Cardiac muscle cell (in vitro differentiated cells and primary cell): ENCODE data around the gene S100A8. TPM values are rescaled to one million over a fixed set of nuclear protein-coding genes. Genes with fewer than 3 reads are reported as not detected.
A peak's percentile ranks its signal among the peaks of the same experiment; 100 is the strongest.

ENCODE experiments used
- DNase-seq, 2 donors: peaks; one replicate each; pipeline versions ENCODE4 v3.0.0 to v3.0.0-alpha.2; 2010 to 2017; ENCODE audit warnings: low read depth in 1 of 2, low spot score in 1 of 2
- H3K27ac ChIP-seq: fragments of 200-600 bp; sonication (generic); 2 replicates; pipeline ENCODE4 v1.5.1; 2016
- H3K27me3 ChIP-seq: fragments of 200-600 bp; sonication (generic); 2 replicates; pipeline ENCODE4 v1.6.0; 2016; ENCODE audit warnings: control low read depth
- H3K36me3 ChIP-seq: fragments of 200-600 bp; sonication (generic); 2 replicates; pipeline ENCODE4 v1.5.1; 2016; ENCODE audit warnings: control low read depth
- H3K4me1 ChIP-seq: fragments of 200-600 bp; sonication (generic); 2 replicates; pipeline ENCODE4 v1.8.1; 2017; ENCODE audit warnings: low read depth, mild to moderate bottlenecking, mixed run types
- H3K4me3 ChIP-seq: fragments of 200-600 bp; sonication (generic); 2 replicates; pipeline ENCODE4 v1.5.1; 2016; ENCODE audit warnings: mild to moderate bottlenecking
- H3K9me3 ChIP-seq: fragments of 200-600 bp; sonication (generic); 2 replicates; pipeline ENCODE4 v1.5.1; 2017; ENCODE audit warnings: low read depth, mild to moderate bottlenecking, control low read depth
- polyA plus RNA-seq: library from polyadenylated mRNA; unstranded; fragments of >200 nt; fragmentation: Nextera tagmentation; extraction: Ambion mirVana; gene quantifications from 2 replicates; pipeline ENCODE4 v1.2.1, GENCODE V29; 2016
- total RNA-seq: library from RNA; depleted of rRNA; stranded (reverse); fragments of >200 nt; gene quantifications from 2 replicates; pipeline ENCODE4 v1.2.3, GENCODE V29; 2016
- TF ChIP-seq, protein P1 (sequence below): IDR thresholded peaks from 2 replicates; pipeline ENCODE4 v1.5.1; 2012; ENCODE audit warnings: low read depth, mild to moderate bottlenecking, low read length

The S100A8 gene
- total and polyA plus RNA-seq, 2 experiments from 2014 or later, result 4.4 TPM; not detected in 1

DNA sequence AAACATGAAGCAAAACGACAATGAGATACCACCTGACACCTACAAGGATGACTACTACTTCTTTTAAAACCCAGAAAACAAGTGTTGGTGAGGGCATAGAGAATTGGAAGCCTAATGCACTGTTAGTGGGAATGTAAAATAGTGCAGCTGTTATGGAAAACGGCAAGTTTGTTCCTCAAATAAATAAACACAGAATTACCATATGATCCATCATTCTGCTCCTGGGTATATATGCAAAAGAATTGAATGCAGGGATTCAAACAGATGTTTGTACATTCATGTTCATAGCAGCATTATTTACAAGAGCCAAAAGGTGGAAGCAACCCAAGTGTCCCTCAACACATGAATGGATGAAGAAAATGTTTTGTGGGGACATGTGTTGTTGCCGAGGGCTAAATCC lies 1.4 kb upstream of the S100A8 start:
- Histone ChIP-seq H3K36me3 (no peaks in the 10 kb centered on the region), H3K4me1 (no peaks in the 10 kb centered on the region), H3K27ac (no peak overlapping the region), H3K27me3 (peaks cover 3% of the 10 kb centered on the region), H3K9me3 (no peaks in the 10 kb centered on the region), H3K4me3 (no peak overlapping the region)
- TF ChIP-seq, protein P1, sequence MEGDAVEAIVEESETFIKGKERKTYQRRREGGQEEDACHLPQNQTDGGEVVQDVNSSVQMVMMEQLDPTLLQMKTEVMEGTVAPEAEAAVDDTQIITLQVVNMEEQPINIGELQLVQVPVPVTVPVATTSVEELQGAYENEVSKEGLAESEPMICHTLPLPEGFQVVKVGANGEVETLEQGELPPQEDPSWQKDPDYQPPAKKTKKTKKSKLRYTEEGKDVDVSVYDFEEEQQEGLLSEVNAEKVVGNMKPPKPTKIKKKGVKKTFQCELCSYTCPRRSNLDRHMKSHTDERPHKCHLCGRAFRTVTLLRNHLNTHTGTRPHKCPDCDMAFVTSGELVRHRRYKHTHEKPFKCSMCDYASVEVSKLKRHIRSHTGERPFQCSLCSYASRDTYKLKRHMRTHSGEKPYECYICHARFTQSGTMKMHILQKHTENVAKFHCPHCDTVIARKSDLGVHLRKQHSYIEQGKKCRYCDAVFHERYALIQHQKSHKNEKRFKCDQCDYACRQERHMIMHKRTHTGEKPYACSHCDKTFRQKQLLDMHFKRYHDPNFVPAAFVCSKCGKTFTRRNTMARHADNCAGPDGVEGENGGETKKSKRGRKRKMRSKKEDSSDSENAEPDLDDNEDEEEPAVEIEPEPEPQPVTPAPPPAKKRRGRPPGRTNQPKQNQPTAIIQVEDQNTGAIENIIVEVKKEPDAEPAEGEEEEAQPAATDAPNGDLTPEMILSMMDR, result no peak
- no peak for DNase-seq

DNA sequence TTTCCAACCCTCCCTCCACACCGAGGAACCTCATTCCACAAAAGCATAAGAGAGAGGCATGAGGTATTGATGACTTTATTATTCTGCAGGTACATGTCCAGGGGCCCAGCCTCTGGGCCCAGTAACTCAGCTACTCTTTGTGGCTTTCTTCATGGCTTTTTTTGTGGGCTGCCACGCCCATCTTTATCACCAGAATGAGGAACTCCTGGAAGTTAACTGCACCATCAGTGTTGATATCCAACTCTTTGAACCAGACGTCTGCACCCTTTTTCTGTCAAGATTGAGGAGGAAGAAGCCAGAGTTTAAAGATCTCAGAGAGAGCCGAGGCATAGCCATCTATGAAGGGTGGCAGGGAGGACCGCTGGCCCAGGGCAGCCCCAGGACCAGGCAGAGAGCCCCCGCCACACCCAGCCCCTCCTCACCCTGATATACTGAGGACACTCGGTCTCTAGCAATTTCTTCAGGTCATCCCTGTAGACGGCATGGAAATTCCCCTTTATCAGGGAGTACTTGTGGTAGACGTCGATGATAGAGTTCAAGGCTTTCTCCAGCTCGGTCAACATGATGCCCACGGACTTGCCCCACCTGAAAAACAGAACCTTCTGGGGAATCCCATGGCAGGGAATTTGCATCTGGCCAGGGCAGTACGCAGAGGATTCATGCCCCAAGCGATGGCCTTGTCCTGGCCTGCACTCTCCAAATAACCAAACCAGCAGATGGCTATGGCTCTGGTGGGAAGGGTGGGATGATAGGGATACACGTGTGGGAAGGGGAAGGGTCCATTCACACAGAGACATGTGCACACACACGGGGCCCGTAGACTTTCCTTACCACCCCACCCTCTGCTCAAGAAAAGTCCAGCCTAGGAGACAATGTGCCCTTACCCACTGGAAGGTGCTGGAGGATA lies 647 bp downstream of the S100A8 start:
- no peaks in the 10 kb centered on the region for H3K36me3 ChIP-seq
- peaks cover 3% of the 10 kb centered on the region for H3K27me3 ChIP-seq
- H3K4me3 ChIP-seq, result no peak overlapping the region
- TF ChIP-seq, protein P1, result no peak
- H3K27ac ChIP-seq, result no peak overlapping the region
- no peaks in the 10 kb centered on the region for H3K4me1 ChIP-seq
- DNase-seq, result peak in 1 of 2 donors; percentile 37
- no peaks in the 10 kb centered on the region for H3K9me3 ChIP-seq

DNA sequence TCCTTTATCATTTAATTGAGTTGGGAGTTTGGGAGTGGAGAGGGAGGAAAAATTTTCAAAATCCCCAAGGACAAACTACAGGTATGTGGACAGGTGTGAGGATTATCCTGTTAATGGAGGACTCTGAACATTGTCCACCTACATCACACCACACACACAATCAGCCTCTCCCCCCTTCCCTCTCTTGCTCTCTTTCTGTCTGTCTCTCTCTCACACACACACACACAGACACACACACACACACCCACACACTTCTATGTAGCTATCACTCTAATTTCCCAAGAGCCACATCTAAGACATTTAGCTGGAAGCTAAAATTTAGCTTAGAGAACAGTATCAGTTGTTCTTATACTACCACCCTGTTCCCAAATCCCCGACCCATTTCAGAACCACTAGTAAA lies 1.5 kb downstream of the S100A8 start:
- Histone ChIP-seq H3K36me3 (no peaks in the 10 kb centered on the region), H3K4me1 (no peaks in the 10 kb centered on the region), H3K27ac (no peak overlapping the region), H3K27me3 (peaks cover 3% of the 10 kb centered on the region), H3K4me3 (no peak overlapping the region), H3K9me3 (no peaks in the 10 kb centered on the region)
- TF ChIP-seq, protein P1, result no peak
- DNase-seq, result no peak

DNA sequence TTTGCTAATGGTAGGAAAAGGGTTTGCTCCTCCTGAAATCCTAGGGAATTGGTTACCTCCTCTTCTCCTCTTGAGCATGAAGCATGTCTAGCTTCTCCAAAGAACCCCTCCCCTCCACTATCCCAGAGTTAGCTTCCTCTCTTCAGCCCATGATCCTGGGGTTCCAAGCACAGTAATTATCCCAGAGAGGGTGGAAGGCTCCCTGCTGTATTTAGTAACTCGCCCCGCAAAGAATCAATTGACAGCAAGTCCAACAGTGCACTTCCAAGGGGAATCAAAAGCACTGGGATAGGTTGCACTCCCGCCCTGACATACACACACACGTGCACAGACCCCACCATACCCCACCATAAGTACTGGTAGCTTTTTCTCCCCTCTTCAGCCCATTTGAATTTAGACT lies 3.1 kb downstream of the S100A8 start:
- Histone ChIP-seq H3K27me3 (peaks cover under 1% of the 10 kb centered on the region), H3K36me3 (no peaks in the 10 kb centered on the region), H3K27ac (no peak overlapping the region), H3K4me3 (no peak overlapping the region), H3K9me3 (no peaks in the 10 kb centered on the region), H3K4me1 (no peaks in the 10 kb centered on the region)
- DNase-seq, result no peak
- TF ChIP-seq, protein P1, result no peak

DNA sequence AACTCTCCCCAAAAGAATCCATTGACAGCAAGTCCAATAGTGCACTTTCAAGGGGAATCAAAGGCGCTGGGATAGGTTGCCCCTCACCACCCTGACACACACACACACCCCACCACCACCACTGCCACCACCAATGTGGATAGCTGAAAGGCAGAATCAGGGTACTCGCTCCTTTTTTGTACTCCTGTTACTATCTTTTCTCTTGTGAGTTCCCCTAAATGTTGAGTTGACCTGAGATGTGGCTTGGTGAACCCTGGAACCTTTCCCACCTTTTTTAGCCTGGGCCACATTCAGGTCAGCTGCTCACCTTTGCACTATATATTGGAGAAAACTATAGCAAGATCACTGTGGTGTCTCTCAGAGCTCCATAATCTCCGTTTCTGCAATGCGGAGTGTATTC lies 3.9 kb downstream of the S100A8 start:
- no peak overlapping the region for H3K4me3 ChIP-seq
- no peaks in the 10 kb centered on the region for H3K4me1 ChIP-seq
- H3K27ac ChIP-seq, result no peak overlapping the region
- TF ChIP-seq, protein P1, result no peak
- DNase-seq, result no peak
- no peaks in the 10 kb centered on the region for H3K27me3 ChIP-seq
- H3K9me3 ChIP-seq, result no peaks in the 10 kb centered on the region
- no peaks in the 10 kb centered on the region for H3K36me3 ChIP-seq
